ENCODE measurements around the gene GRB2. TPM values are rescaled to one million over a fixed set of nuclear protein-coding genes. Genes with fewer than 3 reads are reported as not detected.
A peak's percentile ranks its signal among the peaks of the same experiment; 100 is the strongest.
"Not testable (repeated sequence)": the region's sequence is repeated elsewhere in the genome, so short reads cannot be mapped to it uniquely, and the experiment has no call there.

Gene GRB2
- total RNA-seq, 1 experiment from 2014 or later: 92.6 TPM

GRCh38 chr17:75348386-75349012, 57.0 kb downstream of the GRB2 start:
- DNase-seq (ENCODE audit: low spot score) (no peak), ATAC-seq (no peak)
- Mint-ChIP-seq H3K27ac (peak overlapping the region; percentile 87), H3K4me1 (peaks cover 77% of the 10 kb centered on the region), H3K36me3 (no peaks in the 10 kb centered on the region), H3K27me3 (ENCODE audit: low read depth) (no peaks in the 10 kb centered on the region), H3K9me3 (no peaks in the 10 kb centered on the region), H3K4me3 (no peak overlapping the region)
- ChIA-PET CTCF (interaction anchor here (0.8 to 1.3 kb wide), 2 partner anchors 11 to 26 kb away, joined by 3 read pairs; no protein-coding TSS in a partner anchor), POLR2A (interaction anchor here (2.2 kb wide), 1 partner anchor 45 kb away, joined by 8 read pairs; no protein-coding TSS in a partner anchor)
- TF ChIP-seq AFF4 (CRISPR knock-in tag; IDR thresholded peaks at IDR 0.05; ENCODE audit: borderline replicate concordance): no peak
- TF ChIP-seq ZNF423 (CRISPR knock-in tag; IDR thresholded peaks at IDR 0.05): no peak
- no peak for TF ChIP-seq FOXK1 (CRISPR knock-in tag; IDR thresholded peaks at IDR 0.05)
- TF ChIP-seq SP1 (CRISPR knock-in tag; conservative IDR thresholded peaks at IDR 0.05): no peak
- TF ChIP-seq HMGA2 (CRISPR knock-in tag; IDR thresholded peaks at IDR 0.05): no peak
- no peak for TF ChIP-seq TEAD1 (CRISPR knock-in tag; IDR thresholded peaks at IDR 0.05)
- no peak for TF ChIP-seq MYBL2 (CRISPR knock-in tag; IDR thresholded peaks at IDR 0.05)

GRCh38 chr17:75346906-75347305, 58.6 kb downstream of the GRB2 start:
- H3K36me3 Mint-ChIP-seq: no peaks in the 10 kb centered on the region
- peak overlapping the region; percentile 67 for H3K4me3 Mint-ChIP-seq
- DNase-seq (ENCODE audit: low spot score) (no peak), ATAC-seq (peak; percentile 36)
- H3K27me3 Mint-ChIP-seq (ENCODE audit: low read depth): no peaks in the 10 kb centered on the region
- peaks cover 85% of the 10 kb centered on the region for H3K4me1 Mint-ChIP-seq
- no peak for TF ChIP-seq ATF3 (CRISPR knock-in tag; conservative IDR thresholded peaks at IDR 0.05)
- no peak for TF ChIP-seq JAZF1 (CRISPR knock-in tag; IDR thresholded peaks at IDR 0.05)
- no peak for TF ChIP-seq CDX4 (CRISPR knock-in tag; IDR thresholded peaks at IDR 0.05; ENCODE audit: borderline replicate concordance)
- TF ChIP-seq ZNF425 (CRISPR knock-in tag; conservative IDR thresholded peaks at IDR 0.05): no peak
- no peak for TF ChIP-seq ZNF121 (CRISPR knock-in tag; IDR thresholded peaks at IDR 0.05)
- no peak for TF ChIP-seq SMAD4 (CRISPR knock-in tag; IDR thresholded peaks at IDR 0.05)
- no peak for TF ChIP-seq TP53 (CRISPR knock-in tag; IDR thresholded peaks at IDR 0.05)
- no peak for TF ChIP-seq ZBTB43 (CRISPR knock-in tag; IDR thresholded peaks at IDR 0.05)
- TF ChIP-seq AFF4 (CRISPR knock-in tag; IDR thresholded peaks at IDR 0.05; ENCODE audit: borderline replicate concordance): no peak
- POLR2A ChIA-PET: interaction anchor here (0.5 kb wide), 1 partner anchor 100 kb away, joined by 3 read pairs; no protein-coding TSS in a partner anchor
- peak overlapping the region; percentile 96 for H3K27ac Mint-ChIP-seq
- H3K9me3 Mint-ChIP-seq: no peaks in the 10 kb centered on the region
- CTCF ChIA-PET: interaction anchor here (1.1 to 3.5 kb wide), 4 partner anchors 10 to 255 kb away, joined by 4 to 20 read pairs (median 7); no protein-coding TSS in a partner anchor

GRCh38 chr17:75346368-75346767, 59.1 kb downstream of the GRB2 start:
- CTCF ChIA-PET: interaction anchor here (0.8 to 3.5 kb wide), 8 partner anchors 9 to 255 kb away, joined by 3 to 20 read pairs (median 7); partner anchors contain the start of gene SLC25A19
- ATAC-seq: not testable (repeated sequence)

More at GRCh38 chr17:75346368-75346767, 59.1 kb downstream of the GRB2 start:
- Mint-ChIP-seq H3K27ac (peak overlapping the region; percentile 96; the same call in 1 of the 2 replicates), H3K4me3 (peak overlapping the region; percentile 67; the same call in 1 of the 2 replicates), H3K4me1 (peaks cover 85% of the 10 kb centered on the region)
- not testable (repeated sequence) for H3K9me3 Mint-ChIP-seq; H3K36me3 Mint-ChIP-seq; H3K27me3 Mint-ChIP-seq (ENCODE audit: low read depth); DNase-seq (ENCODE audit: low spot score)
- POLR2A ChIA-PET: interaction anchor here (0.5 to 1.5 kb wide), 2 partner anchors 48 to 101 kb away, joined by 3 to 7 read pairs; no protein-coding TSS in a partner anchor
